Globus pallidus (tissue), 1 donor: ENCODE data around the gene SEPHS2.
A peak's percentile ranks its signal among the peaks of the same experiment; 100 is the strongest.
"Not testable (repeated sequence)": the region's sequence is repeated elsewhere in the genome, so short reads cannot be mapped to it uniquely, and the experiment has no call there.

Experiments used
- DNase-seq: peaks from one replicate; pipeline ENCODE4 v3.0.0-alpha.2; 2015; ENCODE audit warnings: low spot score

Gene SEPHS2

GRCh38 chr16:30398661-30399434 lies 46.8 kb downstream of the SEPHS2 start:
- no peak for DNase-seq

- DNase-seq, result no peak
These were observed 47.7 kb downstream of the SEPHS2 start for GRCh38 chr16:30397776-30398660.

GRCh38 chr16:30397056-30397455 lies 48.6 kb downstream of the SEPHS2 start:
- no peak for DNase-seq

- not testable (repeated sequence) for DNase-seq
These were observed 49.0 kb downstream of the SEPHS2 start for GRCh38 chr16:30396627-30397026.

GRCh38 chr16:30395992-30396585 lies 49.6 kb downstream of the SEPHS2 start:
- no peak for DNase-seq

- peak; percentile 91 for DNase-seq
These were observed 50.3 kb downstream of the SEPHS2 start, which contains the start of gene ZNF48 for GRCh38 chr16:30395155-30395991. Gene ZNF48 (plus strand): TSS chr16:30395420. CDS start chr16:30395795, 375 bp downstream.

- no peak for DNase-seq
These were observed 51.0 kb downstream of the SEPHS2 start for GRCh38 chr16:30394592-30395154.
